HepG2 (cell line): ENCODE measurements around the gene PSMC3IP. TPM values are rescaled to one million over a fixed set of nuclear protein-coding genes. Genes with fewer than 3 reads are reported as not detected.

Experiments
- ELF4 ChIP-seq: sonication (generic); formaldehyde crosslinking; IDR thresholded peaks from 2 replicates; pipeline ENCODE4 v1.5.0; 2020; ENCODE audit warnings: missing genetic modification reagents, mild to moderate bottlenecking, moderate library complexity, borderline replicate concordance
- GABPA ChIP-seq, 2 experiments: IDR thresholded peaks; 2 replicates each; pipeline ENCODE4 v1.6.1; 2011 to 2016; ENCODE audit warnings: low read depth in 2 of 2, low read length in 1 of 2, missing biosample characterization in 1 of 2, missing genetic modification characterization in 1 of 2
- HMG20A ChIP-seq: IDR thresholded peaks from 2 replicates; pipeline ENCODE4 v1.6.1; 2016; ENCODE audit warnings: borderline replicate concordance
- MTF2 ChIP-seq: sonication (generic); formaldehyde crosslinking; IDR thresholded peaks from 2 replicates; pipeline ENCODE4 v1.5.0; 2020; ENCODE audit warnings: missing genetic modification reagents, borderline replicate concordance
- RARG ChIP-seq: sonication (generic); formaldehyde crosslinking; IDR thresholded peaks from 2 replicates; pipeline ENCODE4 v1.4.0; 2020; ENCODE audit warnings: low read depth, mild to moderate bottlenecking, missing genetic modification reagents
- SMAD1 ChIP-seq: sonication (generic); formaldehyde crosslinking; IDR thresholded peaks from 2 replicates; pipeline ENCODE4 v1.4.0; 2020; ENCODE audit warnings: missing genetic modification reagents, low read depth, mild to moderate bottlenecking, borderline replicate concordance
- SMC3 ChIP-seq: IDR thresholded peaks from 2 replicates; pipeline ENCODE4 v1.6.1; 2011; ENCODE audit warnings: low read length, improper control_type of control experiment
- SOX13 ChIP-seq, 3 experiments: fragments of 450-650 bp in 1 of 3; sonication (generic) in 1 of 3; formaldehyde crosslinking in 1 of 3; IDR thresholded peaks in 2 of 3; conservative IDR thresholded peaks in 1 of 3; 2 replicates each; pipeline versions ENCODE4 v1.5.0 to v1.6.1; 2016 to 2020; ENCODE audit warnings: antibody characterized with exemption in 1 of 3, mild to moderate bottlenecking in 1 of 3, missing compliant biosample characterization in 1 of 3, missing genetic modification reagents in 1 of 3, moderate library complexity in 1 of 3
- SP5 ChIP-seq: IDR thresholded peaks from 2 replicates; pipeline ENCODE4 v1.6.1; 2016; ENCODE audit warnings: low read depth, borderline replicate concordance
- U2AF1 ChIP-seq: fragments of 200-400 bp; formaldehyde crosslinking; optimal IDR thresholded peaks from 2 replicates; pipeline ENCODE3; 2017; ENCODE audit warnings: mild to moderate bottlenecking, low read depth, low read length
- ZKSCAN8 ChIP-seq: IDR thresholded peaks from 2 replicates; pipeline ENCODE4 v1.6.1; 2016; ENCODE audit warnings: borderline replicate concordance, missing genetic modification reagents, missing compliant biosample characterization
- ZNF33B ChIP-seq: sonication (generic); formaldehyde crosslinking; IDR thresholded peaks from 2 replicates; pipeline ENCODE4 v1.5.1; 2020; ENCODE audit warnings: mild to moderate bottlenecking, missing genetic modification reagents
- ZNF737 ChIP-seq: sonication (generic); formaldehyde crosslinking; IDR thresholded peaks from 2 replicates; pipeline ENCODE4 v1.5.0; 2020; ENCODE audit warnings: missing genetic modification reagents, mild to moderate bottlenecking, borderline replicate concordance
- ZNF746 ChIP-seq: sonication (generic); formaldehyde crosslinking; IDR thresholded peaks from 2 replicates; pipeline ENCODE4 v1.8.0; 2022; ENCODE audit warnings: mild to moderate bottlenecking, missing genetic modification reagents
- polyA plus RNA-seq, 8 experiments: library from polyadenylated mRNA; depleted of rRNA in 3 of 8; stranded (reverse) in 7 of 8; unstranded in 1 of 8; fragments of >200 nt; fragmentation: Illumina TruSeq in 4 of 8; extraction: Trizol in 4 of 8; gene quantifications; 2 replicates each; pipeline versions ENCODE4 v1.2.1 to v1.2.3, GENCODE V29; 2011 to 2016; ENCODE audit warnings: low read depth in 4 of 8, missing spikeins in 1 of 8, mixed read lengths in 1 of 8; ENCODE audit not compliant: insufficient read depth in 1 of 8
- total RNA-seq, 5 experiments: library from RNA; depleted of rRNA; stranded (reverse); fragments of >200 nt; fragmentation: Illumina TruSeq; extraction: Trizol; gene quantifications; 2 replicates each; pipeline ENCODE4 v1.2.3, GENCODE V29; 2016; ENCODE audit warnings: low read depth in 1 of 5
- TF ChIP-seq, protein P1 (sequence below): sonication (generic); formaldehyde crosslinking; IDR thresholded peaks from 2 replicates; pipeline ENCODE4 v1.4.0; 2020; ENCODE audit warnings: mild to moderate bottlenecking, missing genetic modification reagents
- TF ChIP-seq, protein P2 (sequence below): sonication (generic); formaldehyde crosslinking; IDR thresholded peaks from 2 replicates; pipeline ENCODE4 v1.5.0; 2020; ENCODE audit warnings: mild to moderate bottlenecking, low read depth, missing genetic modification reagents, borderline replicate concordance
- TF ChIP-seq, protein P3 (sequence below): IDR thresholded peaks from 2 replicates; pipeline ENCODE4 v1.6.1; 2016; ENCODE audit warnings: missing genetic modification reagents, missing compliant biosample characterization
- TF ChIP-seq, protein P4 (sequence below): sonication (generic); formaldehyde crosslinking; IDR thresholded peaks from 2 replicates; pipeline ENCODE4 v1.5.1; 2020; ENCODE audit warnings: mild to moderate bottlenecking, missing genetic modification reagents, borderline replicate concordance

Gene PSMC3IP
- total and polyA plus RNA-seq, 2 of the 13 experiments (the other 11 are each of a cell fraction or from before 2014, with no cell fraction given) = 6.5 to 22.4 TPM

DNA sequence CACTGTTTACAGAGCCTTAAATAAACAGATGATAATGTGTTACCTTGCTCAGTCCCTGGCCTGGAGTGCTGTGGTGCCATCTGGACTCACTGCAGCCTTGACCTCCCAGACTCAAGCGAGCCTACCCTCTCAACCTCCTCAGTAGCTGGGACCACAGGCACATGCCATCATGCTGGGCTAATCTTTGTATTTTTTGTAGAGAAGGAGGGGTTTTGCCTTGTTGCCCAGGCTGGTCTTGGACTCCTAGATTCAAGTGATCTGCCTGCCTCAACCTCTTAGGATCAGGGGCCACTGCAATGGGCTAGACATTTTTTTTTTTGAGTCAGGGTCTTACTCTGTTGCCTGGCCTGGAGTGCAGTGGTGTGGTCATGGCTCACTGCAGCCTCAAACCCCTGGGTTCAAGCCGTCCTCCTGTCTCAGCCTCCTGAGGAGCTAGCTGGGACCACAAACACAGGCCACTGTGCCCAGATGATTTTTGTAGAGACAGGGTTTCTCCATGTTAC, 46.5 kb downstream of the PSMC3IP start (continued):
- TF ChIP-seq, protein P1, sequence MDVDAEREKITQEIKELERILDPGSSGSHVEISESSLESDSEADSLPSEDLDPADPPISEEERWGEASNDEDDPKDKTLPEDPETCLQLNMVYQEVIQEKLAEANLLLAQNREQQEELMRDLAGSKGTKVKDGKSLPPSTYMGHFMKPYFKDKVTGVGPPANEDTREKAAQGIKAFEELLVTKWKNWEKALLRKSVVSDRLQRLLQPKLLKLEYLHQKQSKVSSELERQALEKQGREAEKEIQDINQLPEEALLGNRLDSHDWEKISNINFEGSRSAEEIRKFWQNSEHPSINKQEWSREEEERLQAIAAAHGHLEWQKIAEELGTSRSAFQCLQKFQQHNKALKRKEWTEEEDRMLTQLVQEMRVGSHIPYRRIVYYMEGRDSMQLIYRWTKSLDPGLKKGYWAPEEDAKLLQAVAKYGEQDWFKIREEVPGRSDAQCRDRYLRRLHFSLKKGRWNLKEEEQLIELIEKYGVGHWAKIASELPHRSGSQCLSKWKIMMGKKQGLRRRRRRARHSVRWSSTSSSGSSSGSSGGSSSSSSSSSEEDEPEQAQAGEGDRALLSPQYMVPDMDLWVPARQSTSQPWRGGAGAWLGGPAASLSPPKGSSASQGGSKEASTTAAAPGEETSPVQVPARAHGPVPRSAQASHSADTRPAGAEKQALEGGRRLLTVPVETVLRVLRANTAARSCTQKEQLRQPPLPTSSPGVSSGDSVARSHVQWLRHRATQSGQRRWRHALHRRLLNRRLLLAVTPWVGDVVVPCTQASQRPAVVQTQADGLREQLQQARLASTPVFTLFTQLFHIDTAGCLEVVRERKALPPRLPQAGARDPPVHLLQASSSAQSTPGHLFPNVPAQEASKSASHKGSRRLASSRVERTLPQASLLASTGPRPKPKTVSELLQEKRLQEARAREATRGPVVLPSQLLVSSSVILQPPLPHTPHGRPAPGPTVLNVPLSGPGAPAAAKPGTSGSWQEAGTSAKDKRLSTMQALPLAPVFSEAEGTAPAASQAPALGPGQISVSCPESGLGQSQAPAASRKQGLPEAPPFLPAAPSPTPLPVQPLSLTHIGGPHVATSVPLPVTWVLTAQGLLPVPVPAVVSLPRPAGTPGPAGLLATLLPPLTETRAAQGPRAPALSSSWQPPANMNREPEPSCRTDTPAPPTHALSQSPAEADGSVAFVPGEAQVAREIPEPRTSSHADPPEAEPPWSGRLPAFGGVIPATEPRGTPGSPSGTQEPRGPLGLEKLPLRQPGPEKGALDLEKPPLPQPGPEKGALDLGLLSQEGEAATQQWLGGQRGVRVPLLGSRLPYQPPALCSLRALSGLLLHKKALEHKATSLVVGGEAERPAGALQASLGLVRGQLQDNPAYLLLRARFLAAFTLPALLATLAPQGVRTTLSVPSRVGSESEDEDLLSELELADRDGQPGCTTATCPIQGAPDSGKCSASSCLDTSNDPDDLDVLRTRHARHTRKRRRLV = no peak; the same call in 1 of the 2 replicates
- TF ChIP-seq, protein P2, sequence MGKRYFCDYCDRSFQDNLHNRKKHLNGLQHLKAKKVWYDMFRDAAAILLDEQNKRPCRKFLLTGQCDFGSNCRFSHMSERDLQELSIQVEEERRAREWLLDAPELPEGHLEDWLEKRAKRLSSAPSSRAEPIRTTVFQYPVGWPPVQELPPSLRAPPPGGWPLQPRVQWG (CRISPR knock-in tag) = no peak
- TF ChIP-seq ZNF746 (CRISPR knock-in tag) = peak; percentile 87
- TF ChIP-seq ELF4 (CRISPR knock-in tag) = no peak
- no peak for TF ChIP-seq ZNF737
- peak; percentile 46 for TF ChIP-seq ZKSCAN8 (CRISPR knock-in tag)
- peak; percentile 92 for TF ChIP-seq SP5
- TF ChIP-seq, protein P3, sequence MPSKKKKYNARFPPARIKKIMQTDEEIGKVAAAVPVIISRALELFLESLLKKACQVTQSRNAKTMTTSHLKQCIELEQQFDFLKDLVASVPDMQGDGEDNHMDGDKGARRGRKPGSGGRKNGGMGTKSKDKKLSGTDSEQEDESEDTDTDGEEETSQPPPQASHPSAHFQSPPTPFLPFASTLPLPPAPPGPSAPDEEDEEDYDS (CRISPR knock-in tag) = peak; percentile 63; the same call in 1 of the 2 replicates
- TF ChIP-seq ZNF33B (CRISPR knock-in tag) = 0 out of 2 replicates have a peak, but pooled peaks have one; percentile 84
- TF ChIP-seq, protein P4, sequence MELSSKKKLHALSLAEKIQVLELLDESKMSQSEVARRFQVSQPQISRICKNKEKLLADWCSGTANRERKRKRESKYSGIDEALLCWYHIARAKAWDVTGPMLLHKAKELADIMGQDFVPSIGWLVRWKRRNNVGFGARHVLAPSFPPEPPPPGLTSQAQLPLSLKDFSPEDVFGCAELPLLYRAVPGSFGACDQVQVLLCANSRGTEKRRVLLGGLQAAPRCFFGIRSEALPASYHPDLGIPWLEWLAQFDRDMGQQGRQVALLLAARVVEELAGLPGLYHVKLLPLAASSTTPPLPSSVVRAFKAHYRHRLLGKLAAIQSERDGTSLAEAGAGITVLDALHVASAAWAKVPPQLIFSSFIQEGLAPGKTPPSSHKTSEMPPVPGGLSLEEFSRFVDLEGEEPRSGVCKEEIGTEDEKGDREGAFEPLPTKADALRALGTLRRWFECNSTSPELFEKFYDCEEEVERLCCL (CRISPR knock-in tag) = no peak
- TF ChIP-seq MTF2 (CRISPR knock-in tag) = no peak
- TF ChIP-seq SMAD1 (CRISPR knock-in tag) = no peak
- TF ChIP-seq HMG20A = peak; percentile 91; the same call in 1 of the 2 replicates
- TF ChIP-seq RARG = peak; percentile 22; the same call in 1 of the 2 replicates
- TF ChIP-seq SOX13 (IDR thresholded peaks at IDR 0.05) = no peak; the same call in 1 of the 2 replicates
- TF ChIP-seq SOX13 (CRISPR knock-in tag; conservative IDR thresholded peaks at IDR 0.05 in 1 of 2, IDR thresholded peaks at IDR 0.05 in 1 of 2) = peak in 1 of 2 experiments; percentile 89; a peak in 2 of 4 replicates
- no peak for TF ChIP-seq SMC3
- no peak for TF ChIP-seq U2AF1
- no peak for TF ChIP-seq GABPA (IDR thresholded peaks at IDR 0.05; ENCODE audit: low read depth, low read length)
- TF ChIP-seq GABPA (CRISPR knock-in tag; IDR thresholded peaks at IDR 0.05; ENCODE audit: low read depth) = peak; percentile 61
